ENCODE results near the gene GPR160.

Gene GPR160

GRCh38 chr3:170075441-170076091, 37.8 kb downstream of the GPR160 start:
- Histone ChIP-seq H3K4me3 (no peak overlapping the region), H3K9me3 (peaks cover 0 to 4% (median 0%) of the 10 kb centered on the region in 3 donors), H3K27ac (no peak overlapping the region), H3K4me1 (no peaks in the 10 kb centered on the region), H3K36me3 (peaks cover 0 to 8% (median 7%) of the 10 kb centered on the region in 3 donors), H3K27me3 (no peaks in the 10 kb centered on the region)
- TF ChIP-seq, protein P1, sequence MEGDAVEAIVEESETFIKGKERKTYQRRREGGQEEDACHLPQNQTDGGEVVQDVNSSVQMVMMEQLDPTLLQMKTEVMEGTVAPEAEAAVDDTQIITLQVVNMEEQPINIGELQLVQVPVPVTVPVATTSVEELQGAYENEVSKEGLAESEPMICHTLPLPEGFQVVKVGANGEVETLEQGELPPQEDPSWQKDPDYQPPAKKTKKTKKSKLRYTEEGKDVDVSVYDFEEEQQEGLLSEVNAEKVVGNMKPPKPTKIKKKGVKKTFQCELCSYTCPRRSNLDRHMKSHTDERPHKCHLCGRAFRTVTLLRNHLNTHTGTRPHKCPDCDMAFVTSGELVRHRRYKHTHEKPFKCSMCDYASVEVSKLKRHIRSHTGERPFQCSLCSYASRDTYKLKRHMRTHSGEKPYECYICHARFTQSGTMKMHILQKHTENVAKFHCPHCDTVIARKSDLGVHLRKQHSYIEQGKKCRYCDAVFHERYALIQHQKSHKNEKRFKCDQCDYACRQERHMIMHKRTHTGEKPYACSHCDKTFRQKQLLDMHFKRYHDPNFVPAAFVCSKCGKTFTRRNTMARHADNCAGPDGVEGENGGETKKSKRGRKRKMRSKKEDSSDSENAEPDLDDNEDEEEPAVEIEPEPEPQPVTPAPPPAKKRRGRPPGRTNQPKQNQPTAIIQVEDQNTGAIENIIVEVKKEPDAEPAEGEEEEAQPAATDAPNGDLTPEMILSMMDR (IDR thresholded peaks at IDR 0.05), result no peak
- no peak for DNase-seq
- intact Hi-C loops (cut with DNase I; ENCODE audit: low total_unique reads), result no loop called here

- H3K4me1 ChIP-seq, result no peaks in the 10 kb centered on the region
- peaks cover 0 to 8% (median 7%) of the 10 kb centered on the region in 3 donors for H3K36me3 ChIP-seq
- TF ChIP-seq, protein P1 (IDR thresholded peaks at IDR 0.05), result no peak
- no peak for DNase-seq
- no peaks in the 10 kb centered on the region for H3K9me3 ChIP-seq
- H3K27ac ChIP-seq, result no peak overlapping the region
- no peaks in the 10 kb centered on the region for H3K27me3 ChIP-seq
- no peak overlapping the region for H3K4me3 ChIP-seq
- intact Hi-C loops (cut with DNase I; ENCODE audit: low total_unique reads), result no loop called here
Measured at GRCh38 chr3:170076715-170077238, 39.0 kb downstream of the GPR160 start.

DNA sequence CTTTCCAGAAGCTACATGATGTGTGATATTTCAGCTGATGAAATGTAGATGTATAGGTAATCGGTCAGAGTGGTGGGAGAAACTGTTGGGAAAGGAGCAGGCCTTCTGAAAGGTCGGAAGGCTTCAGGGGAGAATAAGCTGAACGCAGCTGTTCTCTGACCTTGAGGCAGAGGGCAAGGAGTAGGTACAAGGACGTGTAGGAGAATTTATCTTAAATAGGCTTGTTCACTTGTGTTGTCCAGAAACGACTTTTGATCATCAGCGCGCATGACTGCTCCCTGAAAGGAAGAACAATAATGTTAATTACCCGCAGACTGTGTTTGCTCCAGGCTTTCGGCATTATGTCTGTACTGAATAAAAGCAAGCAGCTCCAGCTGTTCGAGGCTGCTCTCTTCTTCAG, 39.6 kb downstream of the GPR160 start:
- no peak overlapping the region for H3K4me3 ChIP-seq
- peaks cover 0 to 10% (median 9%) of the 10 kb centered on the region in 3 donors for H3K36me3 ChIP-seq
- DNase-seq, result no peak
- H3K9me3 ChIP-seq, result no peaks in the 10 kb centered on the region
- intact Hi-C loops (cut with DNase I; ENCODE audit: low total_unique reads), result no loop called here
- no peaks in the 10 kb centered on the region for H3K27me3 ChIP-seq
- H3K4me1 ChIP-seq, result no peaks in the 10 kb centered on the region
- no peak overlapping the region for H3K27ac ChIP-seq
- TF ChIP-seq, protein P1 (IDR thresholded peaks at IDR 0.05), result no peak

- Histone ChIP-seq H3K4me1 (no peaks in the 10 kb centered on the region), H3K27me3 (no peaks in the 10 kb centered on the region), H3K9me3 (no peaks in the 10 kb centered on the region), H3K36me3 (peaks cover 0 to 14% (median 14%) of the 10 kb centered on the region in 3 donors), H3K4me3 (no peak overlapping the region), H3K27ac (no peak overlapping the region)
- intact Hi-C loops (cut with DNase I; ENCODE audit: low total_unique reads), result no loop called here
- TF ChIP-seq, protein P1 (IDR thresholded peaks at IDR 0.05), result no peak
- DNase-seq, result no peak
Measured at GRCh38 chr3:170078620-170079281, 41.0 kb downstream of the GPR160 start.

DNA sequence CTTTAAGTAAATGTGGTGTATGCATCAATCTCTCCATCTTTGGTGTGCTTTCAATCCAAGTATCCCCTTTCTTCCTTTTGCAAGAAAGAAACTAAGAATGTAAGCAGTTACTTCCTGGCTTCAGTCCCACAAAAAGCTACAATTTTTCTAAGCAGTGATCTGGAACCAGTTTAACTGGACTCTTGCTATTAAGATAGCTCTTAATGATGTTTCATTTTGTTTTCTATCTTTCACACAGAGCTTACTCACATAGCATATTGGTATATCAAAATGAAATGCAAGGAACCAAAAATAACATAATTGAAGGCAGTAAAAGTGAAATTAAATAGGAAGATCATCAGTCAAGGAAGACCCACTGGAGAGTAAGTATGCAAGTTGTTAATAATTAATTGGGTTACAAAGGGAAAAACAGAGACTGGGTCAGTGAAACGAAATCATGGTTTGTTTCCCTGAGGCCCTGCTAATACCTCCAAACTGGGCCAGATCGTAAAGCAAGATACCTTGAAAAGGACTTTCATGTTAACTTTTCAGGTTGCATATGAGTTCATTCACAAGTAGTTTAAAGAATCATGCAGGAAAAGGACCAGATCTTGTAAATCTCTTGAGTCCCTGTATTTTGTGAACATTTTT, 41.9 kb downstream of the GPR160 start:
- no peaks in the 10 kb centered on the region for H3K27me3 ChIP-seq
- TF ChIP-seq, protein P1 (IDR thresholded peaks at IDR 0.05), result no peak
- peaks cover 2 to 23% (median 22%) of the 10 kb centered on the region in 3 donors for H3K36me3 ChIP-seq
- intact Hi-C loops (cut with DNase I; ENCODE audit: low total_unique reads), result no loop called here
- H3K4me3 ChIP-seq, result no peak overlapping the region
- H3K27ac ChIP-seq, result no peak overlapping the region
- no peaks in the 10 kb centered on the region for H3K9me3 ChIP-seq
- no peaks in the 10 kb centered on the region for H3K4me1 ChIP-seq
- no peak for DNase-seq

All from tibial artery (tissue), 4 donors.